Ishikawa (cell line): Measurements from ENCODE around the gene DERL3.

Source experiments
- CEBPB ChIP-seq: IDR thresholded peaks from 2 replicates; pipeline ENCODE4 v1.6.1; 2012
- CREB1 ChIP-seq: IDR thresholded peaks from 2 replicates; pipeline ENCODE4 v1.6.1; 2012; ENCODE audit warnings: low read depth
- EGR1 ChIP-seq: IDR thresholded peaks from 2 replicates; pipeline ENCODE4 v1.6.1; 2012
- EP300 ChIP-seq: IDR thresholded peaks from 2 replicates; pipeline ENCODE4 v1.6.1; 2012; ENCODE audit warnings: borderline replicate concordance
- FOXM1 ChIP-seq: IDR thresholded peaks from 2 replicates; pipeline ENCODE4 v1.6.1; 2012; ENCODE audit warnings: low read depth, borderline replicate concordance
- NFIC ChIP-seq: IDR thresholded peaks from 2 replicates; pipeline ENCODE4 v1.6.1; 2012
- RAD21 ChIP-seq: IDR thresholded peaks from 2 replicates; pipeline ENCODE4 v1.6.1; 2012; ENCODE audit warnings: low read depth
- TAF1 ChIP-seq: IDR thresholded peaks from 2 replicates; pipeline ENCODE4 v1.6.1; 2012; ENCODE audit warnings: low read depth, mild to moderate bottlenecking
- TCF12 ChIP-seq: IDR thresholded peaks from 2 replicates; pipeline ENCODE4 v1.6.1; 2012; ENCODE audit warnings: low read depth
- TEAD4 ChIP-seq: IDR thresholded peaks from 2 replicates; pipeline ENCODE4 v1.6.1; 2012
- YY1 ChIP-seq: IDR thresholded peaks from 2 replicates; pipeline ENCODE4 v1.6.1; 2012; ENCODE audit warnings: low read depth
- TF ChIP-seq, protein P1 (sequence below): IDR thresholded peaks from 2 replicates; pipeline ENCODE4 v1.6.1; 2012; ENCODE audit warnings: low read depth, mild to moderate bottlenecking
- TF ChIP-seq, protein P2 (sequence below): IDR thresholded peaks from 2 replicates; pipeline ENCODE4 v1.6.1; 2012

DNA sequence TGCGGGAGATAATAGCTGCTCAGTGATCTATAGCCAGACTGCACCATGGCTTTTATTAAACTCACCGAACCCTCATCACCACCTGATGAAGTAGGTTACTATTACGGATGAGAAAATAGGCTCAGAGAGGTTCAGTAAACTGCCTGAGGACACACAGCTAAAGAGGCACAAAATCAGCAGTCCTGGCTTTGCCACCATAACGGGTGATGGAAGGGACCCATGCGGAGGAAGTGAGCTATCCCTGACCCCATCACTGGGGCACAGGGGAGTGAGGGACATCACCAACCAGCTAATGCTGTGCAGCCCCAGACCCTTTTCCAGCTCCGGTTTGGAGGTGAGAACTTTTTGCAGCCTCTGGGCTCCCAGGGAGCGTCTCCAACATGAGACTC is 7.3 kb upstream of the DERL3 start:
- TF ChIP-seq, protein P1, sequence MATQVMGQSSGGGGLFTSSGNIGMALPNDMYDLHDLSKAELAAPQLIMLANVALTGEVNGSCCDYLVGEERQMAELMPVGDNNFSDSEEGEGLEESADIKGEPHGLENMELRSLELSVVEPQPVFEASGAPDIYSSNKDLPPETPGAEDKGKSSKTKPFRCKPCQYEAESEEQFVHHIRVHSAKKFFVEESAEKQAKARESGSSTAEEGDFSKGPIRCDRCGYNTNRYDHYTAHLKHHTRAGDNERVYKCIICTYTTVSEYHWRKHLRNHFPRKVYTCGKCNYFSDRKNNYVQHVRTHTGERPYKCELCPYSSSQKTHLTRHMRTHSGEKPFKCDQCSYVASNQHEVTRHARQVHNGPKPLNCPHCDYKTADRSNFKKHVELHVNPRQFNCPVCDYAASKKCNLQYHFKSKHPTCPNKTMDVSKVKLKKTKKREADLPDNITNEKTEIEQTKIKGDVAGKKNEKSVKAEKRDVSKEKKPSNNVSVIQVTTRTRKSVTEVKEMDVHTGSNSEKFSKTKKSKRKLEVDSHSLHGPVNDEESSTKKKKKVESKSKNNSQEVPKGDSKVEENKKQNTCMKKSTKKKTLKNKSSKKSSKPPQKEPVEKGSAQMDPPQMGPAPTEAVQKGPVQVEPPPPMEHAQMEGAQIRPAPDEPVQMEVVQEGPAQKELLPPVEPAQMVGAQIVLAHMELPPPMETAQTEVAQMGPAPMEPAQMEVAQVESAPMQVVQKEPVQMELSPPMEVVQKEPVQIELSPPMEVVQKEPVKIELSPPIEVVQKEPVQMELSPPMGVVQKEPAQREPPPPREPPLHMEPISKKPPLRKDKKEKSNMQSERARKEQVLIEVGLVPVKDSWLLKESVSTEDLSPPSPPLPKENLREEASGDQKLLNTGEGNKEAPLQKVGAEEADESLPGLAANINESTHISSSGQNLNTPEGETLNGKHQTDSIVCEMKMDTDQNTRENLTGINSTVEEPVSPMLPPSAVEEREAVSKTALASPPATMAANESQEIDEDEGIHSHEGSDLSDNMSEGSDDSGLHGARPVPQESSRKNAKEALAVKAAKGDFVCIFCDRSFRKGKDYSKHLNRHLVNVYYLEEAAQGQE: no peak
- TF ChIP-seq, protein P2, sequence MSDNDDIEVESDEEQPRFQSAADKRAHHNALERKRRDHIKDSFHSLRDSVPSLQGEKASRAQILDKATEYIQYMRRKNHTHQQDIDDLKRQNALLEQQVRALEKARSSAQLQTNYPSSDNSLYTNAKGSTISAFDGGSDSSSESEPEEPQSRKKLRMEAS: no peak
- TF ChIP-seq RAD21: no peak
- no peak for TF ChIP-seq TAF1
- no peak for TF ChIP-seq CEBPB
- TF ChIP-seq EP300: no peak
- no peak for TF ChIP-seq YY1
- no peak for TF ChIP-seq NFIC
- TF ChIP-seq EGR1: no peak
- TF ChIP-seq FOXM1: no peak
- no peak for TF ChIP-seq CREB1
- TF ChIP-seq TCF12: no peak
- no peak for TF ChIP-seq TEAD4
